Measurements from ENCODE around the gene TMEM266. TPM values are rescaled to one million over a fixed set of nuclear protein-coding genes. Genes with fewer than 3 reads are reported as not detected.

TMEM266 gene
- total RNA-seq, 4 donors from 2014 or later = 0.17 to 0.40 TPM; not detected in 2

DNA sequence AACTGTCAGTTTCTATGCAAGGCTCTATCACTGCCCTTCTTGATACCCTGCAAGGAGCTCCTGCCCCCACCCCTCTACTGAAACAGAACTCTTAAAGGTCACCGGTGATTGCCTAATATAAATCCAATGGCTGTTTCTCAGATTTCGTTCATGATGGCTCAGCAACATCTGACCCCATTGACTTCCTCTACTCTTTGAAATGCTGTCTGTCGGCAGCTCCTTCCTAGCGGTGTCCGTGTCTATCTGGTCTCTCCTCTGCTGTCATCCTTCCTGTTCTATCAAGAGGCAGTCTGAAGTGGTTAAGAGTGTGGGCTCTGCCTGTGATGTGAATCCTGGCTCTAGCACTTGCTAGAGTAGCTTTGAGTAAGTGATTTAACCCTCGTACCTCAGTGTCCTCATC, 5.5 kb downstream of the TMEM266 start:
- 27% methylated on average over 6 of the region's 6 CpGs for WGBS

DNA sequence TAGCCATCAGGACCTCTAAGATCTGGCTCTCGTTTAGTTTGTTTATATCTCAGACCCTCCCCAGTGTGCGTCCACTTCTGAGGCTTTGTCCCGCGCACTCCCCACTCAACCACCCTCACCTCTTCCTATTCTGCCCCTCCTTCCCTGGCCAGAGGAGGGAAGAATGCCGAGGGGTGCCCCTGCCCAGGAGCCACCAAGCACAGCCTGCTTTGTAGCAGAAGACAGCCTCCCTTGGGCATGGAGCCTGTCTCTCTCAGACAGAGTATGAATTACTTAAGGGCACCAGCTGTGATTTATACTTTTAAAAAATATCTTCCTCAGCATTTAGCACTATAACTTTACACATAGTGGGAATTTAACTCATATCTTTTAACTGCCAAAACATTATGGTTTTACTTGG, 6.0 kb downstream of the TMEM266 start:
- intact Hi-C loops (cut with DNase I) = no loop called here
- no peaks in the 10 kb centered on the region for H3K4me1 ChIP-seq
- no peaks in the 10 kb centered on the region for H3K9me3 ChIP-seq
- no peak for TF ChIP-seq POLR2A (IDR thresholded peaks at IDR 0.05; ENCODE audit: low read depth)
- no peak for TF ChIP-seq EP300 (IDR thresholded peaks at IDR 0.05)
- TF ChIP-seq POLR2AphosphoS5 (IDR thresholded peaks at IDR 0.05) = no peak
- TF ChIP-seq, protein P1, sequence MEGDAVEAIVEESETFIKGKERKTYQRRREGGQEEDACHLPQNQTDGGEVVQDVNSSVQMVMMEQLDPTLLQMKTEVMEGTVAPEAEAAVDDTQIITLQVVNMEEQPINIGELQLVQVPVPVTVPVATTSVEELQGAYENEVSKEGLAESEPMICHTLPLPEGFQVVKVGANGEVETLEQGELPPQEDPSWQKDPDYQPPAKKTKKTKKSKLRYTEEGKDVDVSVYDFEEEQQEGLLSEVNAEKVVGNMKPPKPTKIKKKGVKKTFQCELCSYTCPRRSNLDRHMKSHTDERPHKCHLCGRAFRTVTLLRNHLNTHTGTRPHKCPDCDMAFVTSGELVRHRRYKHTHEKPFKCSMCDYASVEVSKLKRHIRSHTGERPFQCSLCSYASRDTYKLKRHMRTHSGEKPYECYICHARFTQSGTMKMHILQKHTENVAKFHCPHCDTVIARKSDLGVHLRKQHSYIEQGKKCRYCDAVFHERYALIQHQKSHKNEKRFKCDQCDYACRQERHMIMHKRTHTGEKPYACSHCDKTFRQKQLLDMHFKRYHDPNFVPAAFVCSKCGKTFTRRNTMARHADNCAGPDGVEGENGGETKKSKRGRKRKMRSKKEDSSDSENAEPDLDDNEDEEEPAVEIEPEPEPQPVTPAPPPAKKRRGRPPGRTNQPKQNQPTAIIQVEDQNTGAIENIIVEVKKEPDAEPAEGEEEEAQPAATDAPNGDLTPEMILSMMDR (IDR thresholded peaks at IDR 0.05) = no peak
- no peak overlapping the region for H3K27ac ChIP-seq (replicated peaks in 1 of 4)
- H3K36me3 ChIP-seq = no peaks in the 10 kb centered on the region
- H3K4me3 ChIP-seq = no peak overlapping the region
- 45% methylated on average over 5 of the region's 5 CpGs for WGBS
- H3K27me3 ChIP-seq = peaks cover 0 to 39% (median 0%) of the 10 kb centered on the region in 4 donors
- no peak for DNase-seq (ENCODE audit: extremely low spot score)

More for the DNA sequence above, 5.5 kb downstream of the TMEM266 start:
- H3K27me3 ChIP-seq = peaks cover 0 to 43% (median 2%) of the 10 kb centered on the region in 4 donors
- no peak for DNase-seq (ENCODE audit: extremely low spot score)
- no peak for TF ChIP-seq EP300 (IDR thresholded peaks at IDR 0.05)
- no peak for TF ChIP-seq POLR2AphosphoS5 (IDR thresholded peaks at IDR 0.05)
- TF ChIP-seq POLR2A (IDR thresholded peaks at IDR 0.05; ENCODE audit: low read depth) = no peak
- TF ChIP-seq, protein P1 (IDR thresholded peaks at IDR 0.05) = no peak
- H3K36me3 ChIP-seq = no peaks in the 10 kb centered on the region
- H3K27ac ChIP-seq (replicated peaks in 1 of 4) = no peak overlapping the region
- H3K4me1 ChIP-seq = peaks cover 0 to 4% (median 3%) of the 10 kb centered on the region in 4 donors
- no peak overlapping the region for H3K4me3 ChIP-seq
- intact Hi-C loops (cut with DNase I) = no loop called here
- no peaks in the 10 kb centered on the region for H3K9me3 ChIP-seq

DNA sequence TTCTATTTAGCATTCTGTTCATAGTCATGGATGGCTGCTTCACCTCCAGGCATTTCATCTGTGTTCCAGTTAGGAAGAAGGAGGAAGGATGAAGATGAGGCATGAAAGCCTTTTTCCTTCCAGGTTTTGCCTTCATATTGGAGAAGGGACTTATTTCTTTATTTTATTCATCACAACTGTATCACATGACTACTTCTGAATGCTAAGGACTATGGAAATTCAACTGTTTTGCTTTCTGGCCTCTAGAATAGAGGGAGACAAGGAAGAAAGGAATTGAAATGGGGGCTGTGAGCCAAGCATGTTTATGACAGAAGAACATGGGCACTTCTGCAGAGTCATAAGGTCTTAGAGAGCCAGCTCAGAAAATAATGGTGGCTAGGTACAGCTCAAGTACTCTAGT, 10.4 kb downstream of the TMEM266 start:
- Histone ChIP-seq H3K27ac (replicated peaks in 1 of 4) (no peak overlapping the region), H3K27me3 (peaks cover 0 to 21% (median 0%) of the 10 kb centered on the region in 4 donors), H3K36me3 (no peaks in the 10 kb centered on the region), H3K9me3 (no peaks in the 10 kb centered on the region), H3K4me1 (no peaks in the 10 kb centered on the region), H3K4me3 (no peak overlapping the region)
- intact Hi-C loops (cut with DNase I) = no loop called here
- DNase-seq (ENCODE audit: extremely low spot score) = no peak
- TF ChIP-seq, protein P1 (IDR thresholded peaks at IDR 0.05) = no peak
- no peak for TF ChIP-seq EP300 (IDR thresholded peaks at IDR 0.05)
- no peak for TF ChIP-seq POLR2AphosphoS5 (IDR thresholded peaks at IDR 0.05)
- TF ChIP-seq POLR2A (IDR thresholded peaks at IDR 0.05; ENCODE audit: low read depth) = no peak

DNA sequence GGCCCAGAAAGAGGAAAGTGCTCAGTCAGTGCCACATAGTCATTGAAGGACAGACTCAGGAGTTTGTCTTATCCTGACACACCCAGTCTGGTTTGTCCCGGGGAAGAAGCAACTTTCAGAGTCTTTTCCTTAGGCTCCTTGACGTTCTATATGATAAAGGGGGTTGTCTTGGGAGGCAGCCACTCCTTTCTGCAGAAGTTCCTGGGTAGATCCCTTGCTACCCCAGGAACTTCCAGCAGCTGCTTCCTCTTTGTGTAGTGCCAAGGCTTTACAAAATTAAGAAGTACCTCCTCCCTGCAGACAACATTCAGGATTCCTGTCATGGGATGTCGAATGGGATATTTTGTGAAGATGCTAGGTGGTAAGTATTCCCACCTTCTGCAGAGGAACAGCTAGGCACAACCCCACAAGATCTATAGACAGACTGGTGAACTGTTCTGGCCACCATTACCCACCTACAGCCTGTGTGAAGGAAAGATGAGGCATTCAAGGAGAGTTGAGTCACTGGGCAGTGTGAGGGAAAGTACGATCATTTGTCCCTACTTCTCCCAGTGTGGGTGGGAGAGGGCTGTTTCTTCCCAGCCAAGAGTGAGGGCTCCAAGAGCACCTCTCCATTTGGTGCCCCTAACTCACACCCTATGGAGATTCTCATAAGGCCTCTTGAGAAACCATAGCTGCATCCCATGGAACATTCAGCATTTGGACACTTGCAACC, 11.3 kb downstream of the TMEM266 start:
- H3K4me3 ChIP-seq = no peak overlapping the region
- intact Hi-C loops (cut with DNase I) = no loop called here

More for the DNA sequence above, 11.3 kb downstream of the TMEM266 start:
- no peaks in the 10 kb centered on the region for H3K9me3 ChIP-seq
- no peaks in the 10 kb centered on the region for H3K4me1 ChIP-seq
- H3K36me3 ChIP-seq = no peaks in the 10 kb centered on the region
- peaks cover 0 to 12% (median 0%) of the 10 kb centered on the region in 4 donors for H3K27me3 ChIP-seq
- TF ChIP-seq, protein P1 (IDR thresholded peaks at IDR 0.05) = no peak
- no peak for TF ChIP-seq EP300 (IDR thresholded peaks at IDR 0.05)
- no peak for TF ChIP-seq POLR2A (IDR thresholded peaks at IDR 0.05; ENCODE audit: low read depth)
- TF ChIP-seq POLR2AphosphoS5 (IDR thresholded peaks at IDR 0.05) = no peak
- H3K27ac ChIP-seq (replicated peaks in 1 of 4) = no peak overlapping the region
- 76% methylated on average over 4 of the region's 4 CpGs for WGBS
- DNase-seq (ENCODE audit: extremely low spot score) = no peak
